Measurements from ENCODE around the gene CKM. TPM values are rescaled to one million over a fixed set of nuclear protein-coding genes. Genes with fewer than 3 reads are reported as not detected.
"Not testable (repeated sequence)": the region's sequence is repeated elsewhere in the genome, so short reads cannot be mapped to it uniquely, and the experiment has no call there.

Gene CKM
- total RNA-seq, 1 donor from 2014 or later, result 2,391 TPM

- no peak for DNase-seq (ENCODE audit: low spot score)
Measured at GRCh38 chr19:45327404-45328143, 4.9 kb upstream of the CKM start.

GRCh38 chr19:45324349-45324907, 1.8 kb upstream of the CKM start:
- intact Hi-C loops (cut with DNase I), result no loop called here
- no peak for DNase-seq (ENCODE audit: low spot score)

More at GRCh38 chr19:45327404-45328143, 4.9 kb upstream of the CKM start:
- intact Hi-C loops (cut with DNase I), result loop anchor here (5.0 kb wide), 1 partner anchor 75 kb away; the partner anchor contains the start of gene MARK4

- intact Hi-C loops (cut with DNase I), result loop anchor here (2.0 kb wide), 1 partner anchor 29 kb away; no protein-coding TSS in a partner anchor
- DNase-seq (ENCODE audit: low spot score), result peak; percentile 89
Measured at GRCh38 chr19:45323671-45324081, 1.0 kb upstream of the CKM start.

- no peak for DNase-seq (ENCODE audit: low spot score)
- intact Hi-C loops (cut with DNase I), result loop anchor here (2.0 kb wide), 1 partner anchor 28 kb away; no protein-coding TSS in a partner anchor
Measured at GRCh38 chr19:45322311-45322710, 364 bp downstream of the CKM start.

GRCh38 chr19:45321848-45322247, 827 bp downstream of the CKM start:
- peak; percentile 83 for DNase-seq (ENCODE audit: low spot score)
- intact Hi-C loops (cut with DNase I), result loop anchor here (2.0 kb wide), 1 partner anchor 27 kb away; no protein-coding TSS in a partner anchor

- intact Hi-C loops (cut with DNase I), result no loop called here
Measured at GRCh38 chr19:45320997-45321775, 1.5 kb downstream of the CKM start.

GRCh38 chr19:45315304-45315703, 7.4 kb downstream of the CKM start:
- no peak for DNase-seq (ENCODE audit: low spot score)
- intact Hi-C loops (cut with DNase I), result no loop called here

More at GRCh38 chr19:45320997-45321775, 1.5 kb downstream of the CKM start:
- DNase-seq (ENCODE audit: low spot score), result no peak

- no peak for DNase-seq (ENCODE audit: low spot score)
- intact Hi-C loops (cut with DNase I), result no loop called here
Measured at GRCh38 chr19:45314708-45315245, 7.9 kb downstream of the CKM start.

GRCh38 chr19:45312285-45312684, 10.4 kb downstream of the CKM start:
- intact Hi-C loops (cut with DNase I); DNase-seq (ENCODE audit: low spot score): not testable (repeated sequence)

GRCh38 chr19:45311621-45312020, 11.1 kb downstream of the CKM start:
- DNase-seq (ENCODE audit: low spot score), result no peak
- intact Hi-C loops (cut with DNase I), result no loop called here

GRCh38 chr19:45309322-45309721, 13.4 kb downstream of the CKM start:
- DNase-seq (ENCODE audit: low spot score); intact Hi-C loops (cut with DNase I): not testable (repeated sequence)

- DNase-seq (ENCODE audit: low spot score), result no peak
- intact Hi-C loops (cut with DNase I), result no loop called here
Measured at GRCh38 chr19:45307361-45307760, 15.3 kb downstream of the CKM start.

GRCh38 chr19:45306518-45307027, 16.1 kb downstream of the CKM start:
- no peak for DNase-seq (ENCODE audit: low spot score)

GRCh38 chr19:45306040-45306439, 16.6 kb downstream of the CKM start:
- no peak for DNase-seq (ENCODE audit: low spot score)
- intact Hi-C loops (cut with DNase I), result no loop called here

More at GRCh38 chr19:45306518-45307027, 16.1 kb downstream of the CKM start:
- intact Hi-C loops (cut with DNase I), result no loop called here

- DNase-seq (ENCODE audit: low spot score), result no peak
- intact Hi-C loops (cut with DNase I), result no loop called here
Measured at GRCh38 chr19:45305421-45305820, 17.3 kb downstream of the CKM start.

GRCh38 chr19:45305007-45305406, 17.7 kb downstream of the CKM start:
- intact Hi-C loops (cut with DNase I), result no loop called here
- no peak for DNase-seq (ENCODE audit: low spot score)

- intact Hi-C loops (cut with DNase I), result no loop called here
- DNase-seq (ENCODE audit: low spot score), result no peak
Measured at GRCh38 chr19:45304141-45304926, 18.3 kb downstream of the CKM start.

- DNase-seq (ENCODE audit: low spot score), result no peak
- intact Hi-C loops (cut with DNase I), result no loop called here
Measured at GRCh38 chr19:45303269-45304060, 19.2 kb downstream of the CKM start.

All from cardiac septum (tissue), 1 donor.